GM04504 (cell line): ENCODE results near the gene AKT1.
"Not testable (repeated sequence)": the region's sequence is repeated elsewhere in the genome, so short reads cannot be mapped to it uniquely, and the experiment has no call there.

Experiments
- DNase-seq: peaks from one replicate; pipeline ENCODE4 v3.0.0-alpha.2; 2012; ENCODE audit warnings: low read depth

AKT1 gene

DNA sequence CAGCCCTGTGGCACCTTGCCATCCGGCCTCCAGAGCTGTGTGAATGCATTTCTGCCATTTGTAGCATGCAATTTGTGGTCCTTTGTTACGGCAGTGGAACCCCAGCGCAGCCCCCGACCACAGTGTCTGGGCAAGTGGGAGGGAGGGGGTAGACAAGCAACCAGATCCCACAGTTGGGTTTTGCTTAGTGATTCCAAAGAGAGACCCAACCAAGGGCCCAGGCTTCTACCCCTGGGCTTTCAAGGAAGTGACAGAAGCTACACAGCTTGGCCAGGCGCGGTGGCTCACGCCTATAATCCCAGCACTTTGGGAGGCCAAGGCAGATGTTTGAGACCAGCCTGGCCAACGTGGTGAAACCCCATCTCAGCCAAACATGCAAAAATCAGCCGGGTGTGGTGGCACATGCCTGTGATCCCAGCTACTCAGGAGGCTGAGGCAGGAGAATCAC lies 23.2 kb upstream of the AKT1 start:
- no peak for DNase-seq

DNA sequence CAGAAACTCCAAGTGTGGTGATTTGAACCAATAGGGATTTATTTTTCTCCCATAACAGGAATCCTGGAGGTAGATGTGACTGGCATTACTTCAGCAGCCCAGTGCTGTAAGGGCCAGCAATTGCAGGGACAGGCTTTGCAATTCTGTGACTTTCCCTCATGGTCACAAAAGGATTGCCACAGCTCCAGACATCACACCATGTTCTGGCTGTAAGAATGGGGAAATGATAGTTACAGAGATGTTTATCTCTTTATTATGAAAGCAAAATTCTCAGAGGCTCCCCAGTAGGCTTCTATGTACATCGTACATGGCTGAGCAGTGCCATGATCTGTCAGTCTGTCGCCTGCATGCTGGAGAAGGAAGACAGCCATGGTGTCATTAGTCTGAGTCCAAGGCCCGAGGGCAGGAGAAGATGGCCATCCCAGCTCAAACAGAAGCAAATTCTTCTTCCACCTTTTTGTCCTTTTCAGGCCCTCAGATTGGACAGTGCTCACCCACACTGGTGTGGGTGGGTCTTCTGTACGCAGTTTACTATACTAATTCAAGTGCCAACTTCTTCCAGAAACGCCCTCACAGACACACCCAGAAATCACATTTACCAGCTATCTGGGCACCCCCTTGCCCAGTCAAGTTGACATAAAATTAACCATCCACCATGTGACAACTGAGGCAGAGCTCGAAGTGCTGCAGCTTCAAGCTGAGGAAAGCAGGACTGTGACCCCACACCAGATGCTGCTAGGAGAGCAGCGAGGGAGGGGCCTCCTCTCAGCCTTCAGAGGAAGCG lies 22.6 kb upstream of the AKT1 start:
- no peak for DNase-seq

DNA sequence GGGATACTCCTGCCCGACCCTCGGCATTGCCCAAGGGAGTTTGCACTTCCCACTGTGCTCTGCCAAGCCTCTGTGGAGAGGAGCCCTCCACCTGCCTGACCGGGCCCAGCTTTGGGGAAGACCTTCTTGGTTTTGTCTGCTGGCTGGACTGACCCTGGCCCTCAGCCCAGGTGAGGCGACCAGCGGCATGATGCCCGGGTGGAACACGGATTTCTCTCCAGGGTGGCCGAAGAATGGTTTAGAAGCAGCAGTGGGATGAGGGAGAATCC lies 21.0 kb upstream of the AKT1 start:
- DNase-seq, result no peak

DNA sequence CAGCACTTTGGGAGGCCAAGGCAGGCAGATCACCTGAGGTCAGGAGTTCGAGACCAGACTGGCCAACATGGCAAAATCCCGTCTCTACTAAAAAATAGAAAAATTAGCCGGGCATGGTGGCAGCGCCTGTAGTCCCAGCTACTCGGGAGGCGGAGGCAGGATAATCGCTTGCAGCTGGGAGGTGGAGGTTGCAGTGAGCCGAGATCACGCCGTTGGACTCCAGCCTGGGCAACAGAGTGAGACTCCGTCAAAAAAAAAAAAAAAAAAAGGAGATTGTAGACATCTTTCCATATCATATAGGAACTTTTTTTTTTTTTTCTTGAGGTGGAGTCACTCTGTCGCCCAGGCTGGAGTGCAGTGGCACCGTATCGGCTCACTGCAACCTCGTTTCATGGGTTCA lies 19.2 kb upstream of the AKT1 start:
- DNase-seq, result not testable (repeated sequence)

DNA sequence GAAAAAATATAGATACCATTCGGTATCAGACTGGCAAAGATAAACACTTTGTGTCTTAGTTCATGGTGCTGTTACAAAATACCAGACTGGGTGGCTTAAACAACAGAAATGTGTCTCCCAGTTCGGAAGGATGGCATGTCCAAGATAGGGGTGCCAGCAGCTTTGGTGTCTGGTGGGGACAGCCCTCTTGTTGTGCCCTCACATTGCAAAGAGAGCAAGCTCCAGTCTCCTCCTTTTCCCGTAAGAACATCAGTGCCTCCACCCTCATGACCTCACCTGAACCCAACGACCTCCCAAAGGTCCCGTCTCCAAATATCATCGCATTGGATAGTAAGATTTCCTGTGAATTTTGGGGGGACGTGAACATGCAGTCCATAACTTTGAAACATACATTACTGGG lies 17.7 kb upstream of the AKT1 start:
- no peak for DNase-seq

DNA sequence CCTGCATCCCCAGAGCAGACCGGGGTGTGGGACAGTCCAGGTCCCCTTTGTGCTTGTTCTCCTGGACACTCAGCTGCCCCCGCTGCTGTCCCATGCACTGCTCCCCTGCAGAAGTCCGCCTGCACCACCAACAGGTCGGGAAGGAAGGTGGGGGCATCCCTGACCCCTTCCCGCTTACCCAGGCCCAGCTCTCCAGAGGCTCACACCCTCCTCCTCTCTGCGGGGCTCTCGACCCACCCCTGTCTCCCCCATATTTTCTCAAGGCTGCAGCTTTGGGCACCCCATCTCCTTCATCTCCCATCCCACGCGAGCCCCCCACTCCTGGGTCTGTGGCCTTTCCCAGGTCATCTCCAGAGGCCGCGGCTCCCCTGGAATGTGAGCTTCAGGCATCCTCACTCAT lies 14.8 kb upstream of the AKT1 start:
- no peak for DNase-seq

DNA sequence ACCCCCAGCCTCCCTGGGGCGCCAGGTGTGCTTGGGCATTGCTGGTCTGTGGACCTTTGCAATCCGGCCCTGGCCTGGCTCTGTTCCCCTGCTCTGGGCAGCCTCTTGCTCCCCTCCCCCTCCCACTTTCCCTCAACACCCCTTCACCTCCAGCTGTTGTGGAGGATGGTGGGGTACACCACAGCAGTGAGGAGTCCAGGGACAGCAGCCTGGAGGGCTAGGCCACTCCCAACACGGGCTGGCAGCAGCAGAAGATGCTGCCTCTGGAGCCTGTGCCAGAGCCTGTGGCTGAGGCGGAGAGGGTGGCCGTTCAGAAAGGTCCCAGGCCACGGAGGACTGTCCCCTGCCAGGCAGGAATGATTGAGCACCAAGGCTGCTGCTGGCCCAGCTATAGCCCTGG lies 12.9 kb upstream of the AKT1 start:
- no peak for DNase-seq

DNA sequence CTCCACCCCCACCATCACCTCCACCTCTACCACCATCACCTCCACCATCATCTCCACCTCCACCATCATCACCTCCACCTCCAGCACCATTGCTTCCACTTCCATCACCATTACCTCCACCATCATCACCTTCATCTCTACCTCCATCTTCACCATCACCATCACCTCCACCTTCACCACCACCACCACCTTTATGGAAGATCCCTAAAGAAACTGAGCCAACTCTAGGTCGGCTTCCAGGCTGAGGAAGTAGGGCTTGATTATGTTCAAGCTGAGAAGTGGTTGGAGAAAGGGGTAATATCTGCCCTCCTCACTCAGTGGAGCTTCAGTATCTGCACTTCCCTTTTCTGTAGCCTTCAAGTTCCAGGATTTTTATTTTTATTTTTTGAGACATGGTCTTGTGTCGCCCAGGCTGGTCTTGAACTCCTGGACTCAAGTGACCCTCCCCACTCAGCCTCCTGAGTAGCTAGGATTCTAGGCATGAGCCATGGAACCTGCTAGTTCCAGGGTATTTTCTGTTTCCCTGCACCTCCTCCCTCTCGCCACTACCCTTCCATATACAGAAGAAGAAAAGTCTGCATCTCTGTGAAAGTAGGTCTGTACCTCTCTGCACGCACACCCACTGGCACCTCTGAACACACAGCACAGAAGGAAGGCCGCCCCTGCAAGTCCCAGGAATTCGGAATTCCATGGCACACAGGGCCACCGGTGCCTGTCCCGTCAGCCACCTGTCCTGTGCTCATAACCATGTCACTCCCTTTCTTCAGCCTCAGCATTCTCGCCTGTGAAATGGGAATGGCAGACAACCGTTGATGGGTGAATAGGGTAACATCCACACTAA lies 11.3 kb upstream of the AKT1 start:
- DNase-seq, result no peak

DNA sequence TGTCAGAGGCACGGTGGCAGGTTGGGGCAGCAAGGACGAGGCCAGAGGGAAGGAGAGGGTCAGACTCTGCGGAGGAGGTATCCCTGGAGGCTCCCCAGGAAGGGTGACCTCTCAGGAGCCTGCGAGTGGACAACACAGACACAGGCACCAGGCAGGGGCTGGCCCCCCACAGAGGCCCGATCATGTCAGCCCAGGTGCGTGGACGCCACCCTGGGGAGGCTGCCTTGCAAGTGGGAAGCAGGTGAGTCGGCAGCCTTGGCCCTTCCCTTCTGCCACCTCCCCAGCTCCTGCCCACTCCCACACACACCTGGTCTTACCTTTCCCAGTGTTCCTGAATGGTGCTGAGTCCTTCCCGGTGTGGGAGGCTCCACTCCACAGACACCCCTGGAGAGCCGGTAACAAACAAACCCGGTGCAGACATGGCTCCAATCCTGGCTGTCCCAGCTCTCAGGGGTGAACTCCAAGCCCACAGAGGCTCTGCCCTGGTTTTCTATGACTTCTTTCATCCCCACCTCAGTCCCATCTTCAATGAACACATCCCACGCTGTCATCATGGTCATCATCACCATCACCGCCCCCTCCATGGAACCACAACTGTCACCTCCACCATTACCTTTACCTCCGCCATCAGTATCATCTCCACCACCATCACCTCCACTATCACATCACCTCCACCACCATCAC lies 10.5 kb upstream of the AKT1 start:
- no peak for DNase-seq

DNA sequence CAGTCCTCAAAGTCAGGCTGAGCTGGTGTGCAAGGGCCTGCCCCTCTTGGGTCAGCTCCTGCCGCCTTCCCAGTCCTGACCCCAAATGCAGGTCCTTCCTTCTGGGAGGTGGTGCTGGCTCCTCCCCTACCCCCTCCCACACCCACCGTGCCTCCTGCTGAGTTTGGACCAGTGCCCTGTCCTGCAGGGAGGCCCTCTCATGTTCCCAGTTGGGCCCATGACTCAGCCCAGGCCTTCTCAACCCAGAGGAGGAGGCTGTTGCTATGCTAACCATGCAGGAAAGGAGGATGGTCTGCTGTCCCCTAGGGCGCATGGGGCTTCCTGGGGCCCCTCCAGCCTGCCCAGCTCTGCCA lies 9.8 kb upstream of the AKT1 start:
- peak; percentile 68 for DNase-seq

DNA sequence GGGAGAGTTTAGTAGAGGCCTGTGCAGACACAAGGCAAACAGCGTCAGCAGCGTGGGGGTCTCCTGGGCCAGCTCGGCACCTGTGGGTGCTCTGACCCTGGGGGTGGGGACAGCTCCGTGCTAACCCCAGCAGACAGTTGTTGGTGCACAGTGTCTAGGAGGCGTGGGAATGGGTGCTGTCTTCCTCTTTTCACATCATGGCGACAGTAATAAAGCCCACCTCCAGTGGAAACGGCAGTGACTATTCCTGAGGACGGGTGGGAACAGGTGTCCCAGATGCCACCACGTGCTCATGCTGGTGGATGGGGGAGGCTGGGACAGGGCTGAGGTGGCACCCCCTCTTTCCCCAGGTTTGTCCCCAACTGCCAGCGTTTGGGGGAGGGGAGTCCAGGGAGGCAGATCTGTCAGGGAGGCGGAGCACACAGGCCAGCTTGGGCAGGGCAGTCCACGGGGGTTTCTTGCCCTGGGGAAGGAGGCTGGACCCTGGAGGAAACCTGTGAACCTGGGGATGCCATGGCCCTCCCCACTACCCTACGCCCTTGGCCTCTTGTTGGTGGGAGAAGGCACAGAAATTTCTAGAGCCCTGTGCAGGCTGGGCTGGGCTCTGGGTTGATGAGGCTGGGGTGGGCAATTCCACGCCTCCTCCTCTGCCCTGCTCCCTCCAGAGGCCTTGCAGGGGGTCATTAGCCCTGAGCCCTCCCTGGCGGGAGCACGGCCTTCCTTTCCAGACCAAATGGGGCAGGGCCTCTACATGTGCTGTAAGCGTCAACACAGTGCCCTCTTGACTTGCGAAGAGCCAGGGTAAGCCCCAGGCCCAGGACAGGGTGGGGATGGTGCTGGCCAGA lies 9.2 kb upstream of the AKT1 start:
- no peak for DNase-seq

DNA sequence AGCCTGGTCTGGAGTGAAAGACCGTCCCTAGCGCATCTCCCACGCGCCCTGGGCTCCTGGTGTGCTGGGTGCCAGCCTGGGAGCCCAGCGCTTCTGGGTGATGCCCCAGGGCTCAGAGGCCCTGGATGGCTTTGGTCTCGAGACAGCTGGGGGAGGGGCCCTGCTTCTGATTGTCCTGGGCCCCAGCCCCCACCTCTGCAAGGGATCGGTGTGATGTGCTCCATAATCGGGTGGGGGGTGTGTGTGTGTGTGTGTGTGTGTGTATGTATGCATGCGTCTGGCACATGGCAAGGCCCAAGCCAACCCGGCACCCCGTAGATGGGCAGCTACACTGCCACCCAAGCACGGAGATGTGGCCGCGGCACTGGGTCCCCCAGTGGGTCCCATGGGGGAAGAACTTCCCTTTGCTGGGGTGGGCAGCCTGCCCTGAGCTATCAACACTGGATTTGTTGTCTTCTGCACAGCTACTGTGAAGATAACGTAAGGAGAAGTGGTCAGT lies 8.4 kb upstream of the AKT1 start:
- no peak for DNase-seq

DNA sequence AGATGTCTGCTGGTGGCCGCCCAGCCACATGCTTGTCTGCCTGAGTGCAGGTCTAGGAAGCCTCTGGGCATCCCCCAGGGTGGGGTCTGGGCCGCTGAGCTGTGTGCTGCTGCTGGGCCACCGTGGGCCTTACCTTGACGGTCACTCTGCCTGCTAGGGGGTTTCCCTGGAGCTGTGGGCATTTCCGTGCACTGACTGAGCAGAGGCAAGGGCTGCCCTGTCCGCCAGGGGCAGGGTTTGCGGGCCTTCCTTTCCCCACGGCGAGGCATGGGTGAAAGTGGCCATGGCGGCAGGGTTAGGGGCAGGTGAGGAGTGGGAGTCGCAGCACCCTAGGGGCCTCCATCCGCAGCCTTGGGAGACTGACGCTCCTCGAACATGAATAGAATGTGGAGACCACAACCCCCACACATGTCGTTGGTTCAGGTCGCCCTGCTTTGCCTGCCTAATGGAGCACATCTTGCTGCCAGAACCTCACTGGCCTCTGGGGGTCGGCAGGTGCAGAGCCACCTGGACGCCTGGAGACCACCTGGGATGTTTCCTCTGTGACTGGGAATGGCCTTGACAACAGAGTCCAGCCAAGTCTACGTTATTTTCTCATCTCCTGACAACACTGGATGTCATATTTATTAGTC lies 7.8 kb upstream of the AKT1 start:
- no peak for DNase-seq

DNA sequence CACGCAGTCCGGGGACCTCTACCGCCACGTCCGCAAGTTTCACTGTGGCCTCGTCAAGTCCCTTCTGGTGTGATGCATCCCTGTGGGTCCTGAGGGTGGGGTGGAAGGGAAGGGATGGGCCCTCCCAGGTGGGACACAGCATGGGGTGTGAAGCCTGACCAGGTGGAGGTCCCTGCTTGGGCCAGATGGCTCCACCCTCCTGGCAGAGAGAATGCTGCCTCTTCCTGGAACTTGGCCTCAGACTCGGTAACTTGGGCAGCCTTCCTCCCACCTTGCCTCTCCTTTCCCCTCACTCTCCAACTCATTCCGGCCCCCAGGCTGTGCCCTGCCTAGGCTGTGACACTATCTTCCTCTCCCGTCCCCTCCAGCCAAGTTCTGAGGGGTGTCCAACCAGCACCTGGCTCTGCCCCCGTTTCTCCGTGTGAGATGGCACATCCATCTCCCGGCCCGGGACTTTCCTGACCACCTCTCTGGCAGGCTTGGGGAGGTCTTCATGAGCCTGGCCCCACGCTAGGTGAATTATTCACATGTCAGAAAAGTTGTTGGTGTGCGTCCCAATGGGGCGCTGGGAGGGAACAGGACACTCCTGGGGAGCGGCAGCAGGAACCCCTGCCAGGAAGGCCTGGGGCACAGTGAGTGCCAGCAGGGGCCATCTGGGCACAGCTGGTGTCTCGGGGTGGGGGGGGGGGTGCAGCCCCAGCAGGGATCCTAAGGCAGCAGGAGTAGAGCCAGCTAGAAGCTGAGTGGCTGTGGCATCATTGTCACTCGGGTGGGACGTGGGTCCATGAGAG lies 7.0 kb upstream of the AKT1 start:
- no peak for DNase-seq

DNA sequence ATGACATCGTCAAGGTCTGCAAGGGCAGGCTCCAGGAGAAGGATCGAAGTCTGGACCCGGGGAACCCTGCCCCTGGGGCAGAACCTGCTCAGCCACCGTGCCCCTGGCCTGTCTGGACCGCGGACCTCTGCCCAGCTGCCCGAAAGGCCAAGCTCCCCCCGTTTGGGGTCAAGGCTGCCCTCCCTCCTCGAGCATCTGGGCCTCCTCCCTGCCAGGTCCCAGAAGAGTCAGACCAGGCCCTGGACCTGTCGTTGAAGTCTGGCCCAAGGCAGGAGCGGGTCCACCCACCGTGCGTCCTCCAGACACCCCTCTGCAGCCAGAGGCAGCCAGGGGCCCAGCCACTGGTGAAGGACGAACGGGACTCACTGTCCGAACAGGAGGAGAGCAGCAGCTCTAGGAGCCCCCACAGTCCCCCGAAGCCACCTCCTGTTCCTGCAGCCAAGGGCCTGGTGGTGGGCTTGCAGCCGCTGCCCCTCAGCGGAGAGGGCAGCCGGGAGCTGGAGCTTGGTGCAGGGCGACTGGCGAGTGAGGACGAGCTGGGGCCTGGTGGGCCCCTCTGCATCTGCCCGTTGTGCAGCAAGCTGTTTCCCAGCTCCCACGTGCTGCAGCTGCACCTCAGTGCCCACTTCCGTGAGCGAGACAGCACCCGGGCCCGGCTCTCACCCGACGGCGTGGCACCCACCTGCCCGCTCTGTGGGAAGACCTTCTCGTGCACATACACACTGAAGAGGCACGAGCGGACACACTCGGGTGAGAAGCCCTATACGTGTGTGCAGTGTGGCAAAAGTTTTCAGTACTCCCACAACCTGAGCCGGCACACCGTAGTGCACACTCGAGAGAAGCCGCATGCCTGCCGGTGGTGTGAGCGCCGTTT lies 6.2 kb upstream of the AKT1 start:
- DNase-seq, result no peak

DNA sequence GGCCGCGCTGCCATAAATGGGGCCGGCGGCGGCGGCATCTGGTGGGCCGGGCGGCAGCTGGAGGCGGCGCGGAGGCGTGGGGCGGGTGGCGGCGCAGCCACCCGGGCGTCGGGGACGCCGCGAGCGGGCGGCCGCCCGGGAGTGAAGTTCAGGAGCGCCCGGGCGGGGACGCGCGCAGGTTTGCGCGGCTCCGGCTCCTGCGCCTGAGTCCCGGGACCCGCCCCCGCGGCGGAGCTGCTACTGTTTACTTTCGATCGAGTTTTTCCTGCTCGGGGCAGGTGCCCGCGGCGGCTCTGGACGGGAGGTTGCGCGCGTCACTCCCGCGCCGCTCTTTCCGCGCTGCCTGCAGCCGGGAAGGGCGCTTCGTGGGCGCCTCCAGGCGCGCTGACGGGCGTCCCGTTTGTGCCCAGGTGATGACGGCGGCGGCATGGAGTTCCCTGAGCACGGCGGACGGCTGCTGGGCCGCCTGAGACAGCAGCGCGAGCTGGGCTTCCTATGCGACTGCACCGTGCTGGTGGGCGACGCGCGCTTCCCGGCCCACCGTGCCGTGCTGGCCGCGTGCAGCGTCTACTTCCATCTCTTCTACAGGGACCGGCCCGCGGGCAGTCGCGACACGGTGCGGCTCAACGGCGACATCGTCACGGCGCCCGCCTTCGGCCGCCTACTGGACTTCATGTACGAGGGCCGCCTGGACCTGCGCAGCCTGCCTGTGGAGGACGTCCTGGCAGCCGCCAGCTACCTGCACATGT lies 5.4 kb upstream of the AKT1 start, which contains the start of gene ZBTB42:
TSS of gene ZBTB42 (plus strand) at position 331 of the 749 bp plus-strand sequence. CDS start at position 428, 97 bp downstream.
- no peak for DNase-seq

DNA sequence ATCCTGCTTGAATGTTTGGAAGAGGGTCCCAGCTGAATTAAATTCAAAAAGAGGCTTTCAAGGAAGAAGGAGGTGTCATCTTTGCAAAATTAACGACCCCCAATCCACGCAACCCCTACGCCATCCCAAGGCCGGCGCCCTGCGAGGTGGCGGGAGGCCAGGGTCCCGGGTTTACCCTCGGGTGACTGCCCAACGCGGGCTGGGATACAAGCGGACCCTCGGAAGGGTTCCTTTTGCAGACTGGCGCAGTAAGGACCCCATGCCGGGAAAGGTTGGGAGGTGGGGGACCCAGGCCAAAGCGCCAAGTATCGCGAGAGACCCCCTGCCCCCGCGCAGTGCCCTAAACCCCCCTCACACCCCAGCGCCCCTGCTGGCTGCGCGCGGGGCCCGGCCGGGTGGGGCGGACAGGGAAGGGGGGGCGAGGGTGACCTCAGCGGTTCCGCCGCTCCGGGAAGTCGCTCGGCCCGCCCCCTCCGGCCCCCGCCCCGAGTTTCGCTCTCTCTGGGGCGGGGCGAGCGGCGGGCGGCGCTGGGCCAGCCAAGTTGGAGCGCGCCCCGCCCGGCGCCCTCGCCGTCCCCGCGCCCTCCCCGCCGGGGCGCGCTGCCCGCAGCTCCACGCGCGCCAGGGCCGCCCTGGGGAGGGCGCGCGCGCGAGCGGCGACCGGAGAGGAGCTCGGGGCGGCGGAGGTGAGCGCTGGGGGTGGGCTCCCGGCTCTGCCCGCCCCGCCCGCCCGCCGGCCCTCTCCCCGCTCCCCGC lies 4.6 kb upstream of the AKT1 start:
- DNase-seq, result no peak
